ENCODE measurements around the gene PARP6.

Gene PARP6

DNA sequence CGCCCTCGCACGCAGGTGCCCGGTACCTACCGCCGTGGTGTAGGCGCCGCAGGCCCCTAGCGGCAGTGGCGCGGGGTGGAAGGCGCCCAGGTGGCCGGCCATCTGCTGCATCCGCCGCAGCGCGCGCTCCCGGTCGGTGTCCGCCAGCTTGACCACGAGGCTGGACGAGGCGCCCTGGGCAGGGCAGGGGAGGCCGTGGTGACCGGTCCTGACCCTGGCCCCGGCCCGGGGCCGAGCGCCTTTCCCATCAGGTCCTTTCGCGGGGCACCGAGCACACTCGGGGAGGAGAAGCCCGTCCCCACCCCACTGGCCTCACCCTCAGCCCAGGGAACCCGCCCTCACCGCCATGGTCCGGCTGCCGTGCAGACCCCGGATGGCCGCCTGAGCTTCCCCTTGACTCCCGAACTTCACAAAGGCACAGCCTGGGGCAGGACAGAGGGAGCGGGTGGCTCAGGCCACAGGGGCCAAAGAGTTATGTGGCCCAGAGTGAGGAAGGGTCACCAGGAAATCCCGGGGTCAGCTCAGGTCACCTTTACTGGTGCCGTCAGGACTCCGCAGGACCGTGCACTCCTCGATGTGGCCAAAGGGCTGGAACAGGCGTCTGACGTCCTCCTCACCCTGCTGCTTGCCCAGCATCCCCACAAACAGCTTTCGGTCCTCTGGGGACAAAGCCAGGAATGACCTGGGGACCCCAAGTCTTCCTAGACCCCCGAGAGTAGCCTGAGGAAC is 17.4 kb upstream of the PARP6 start:
- Histone ChIP-seq H3K27me3 (ENCODE audit: control insufficient read depth, low read length) (peaks cover 3% of the 10 kb centered on the region; the same call in 1 of the 2 replicates), H3K9me3 (ENCODE audit: control insufficient read depth, insufficient read depth, low read length) (no peaks in the 10 kb centered on the region), H3K4me2 (ENCODE audit: low read length) (no peak overlapping the region), H3K9me2 (replicated peaks; ENCODE audit: control insufficient read depth, low read length) (no peaks in the 10 kb centered on the region), H3K4me3 (ENCODE audit: low read length) (no peak overlapping the region), H3K4me1 (ENCODE audit: control insufficient read depth, low read length) (no peaks in the 10 kb centered on the region), H4K20me1 (ENCODE audit: control insufficient read depth, insufficient read depth, low read depth, low read length) (no peaks in the 10 kb centered on the region), H3K27ac (ENCODE audit: low read depth, low read length) (no peak overlapping the region), H3K79me2 (ENCODE audit: control insufficient read depth, low read length) (no peaks in the 10 kb centered on the region), H3K36me3 (ENCODE audit: control insufficient read depth, low read length) (no peaks in the 10 kb centered on the region), H3F3A (ENCODE audit: control insufficient read depth, insufficient read depth) (no peaks in the 10 kb centered on the region)
- TF ChIP-seq EZH2phosphoT487 (IDR thresholded peaks at IDR 0.05; ENCODE audit: borderline replicate concordance, low read length): no peak
- TF ChIP-seq CTCF (IDR thresholded peaks at IDR 0.05; ENCODE audit: low read depth, low read length, poor library complexity, severe bottlenecking): no peak

DNA sequence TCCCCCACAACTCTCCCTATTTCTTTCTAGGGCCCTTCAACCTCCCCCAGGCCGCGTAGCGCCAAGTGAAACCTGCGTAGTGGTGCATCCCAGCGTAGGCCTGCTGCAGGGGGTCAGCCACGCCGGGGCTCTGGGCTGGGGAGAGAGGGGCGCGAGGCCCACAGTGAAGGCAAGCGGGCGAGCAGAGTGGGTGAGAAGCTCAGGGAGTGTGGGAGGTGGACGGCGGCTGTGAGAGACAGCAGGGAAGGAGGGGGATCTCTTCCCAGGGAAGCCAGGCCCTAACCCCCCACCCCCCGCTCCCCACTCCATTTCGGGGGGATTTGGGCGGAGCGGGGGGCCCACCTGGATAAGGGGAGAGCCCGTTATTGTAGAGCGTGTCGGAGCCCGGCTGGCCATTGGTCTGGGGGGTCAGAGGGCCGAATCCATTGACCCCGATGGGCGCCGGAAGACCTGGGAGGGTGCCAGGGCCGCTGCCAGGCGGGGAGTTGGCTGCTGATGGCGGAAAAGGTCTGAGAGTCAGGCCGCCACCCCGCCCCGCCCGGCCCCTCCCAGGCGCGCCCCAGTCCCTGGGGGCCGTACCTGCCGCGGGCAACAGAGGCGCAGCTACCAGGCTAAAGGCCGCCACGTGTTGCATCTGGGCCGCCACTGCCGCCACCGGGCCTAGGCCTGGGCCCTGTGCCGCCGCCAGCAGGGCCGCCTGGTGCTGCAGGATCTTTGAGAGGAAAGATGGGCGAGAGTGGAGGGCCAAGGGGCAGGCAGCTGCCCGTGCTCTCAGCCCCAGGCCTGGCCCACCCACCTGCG is 16.6 kb upstream of the PARP6 start:
- H3K79me2 ChIP-seq (ENCODE audit: control insufficient read depth, low read length): no peaks in the 10 kb centered on the region
- no peak overlapping the region for H3K4me2 ChIP-seq (ENCODE audit: low read length)
- H3K9me3 ChIP-seq (ENCODE audit: control insufficient read depth, insufficient read depth, low read length): no peaks in the 10 kb centered on the region
- H3K27ac ChIP-seq (ENCODE audit: low read depth, low read length): no peak overlapping the region
- no peak overlapping the region for H3K4me3 ChIP-seq (ENCODE audit: low read length)
- H3F3A ChIP-seq (ENCODE audit: control insufficient read depth, insufficient read depth): no peaks in the 10 kb centered on the region
- H3K4me1 ChIP-seq (ENCODE audit: control insufficient read depth, low read length): no peaks in the 10 kb centered on the region
- no peak for TF ChIP-seq CTCF (IDR thresholded peaks at IDR 0.05; ENCODE audit: low read depth, low read length, poor library complexity, severe bottlenecking)
- no peak for TF ChIP-seq EZH2phosphoT487 (IDR thresholded peaks at IDR 0.05; ENCODE audit: borderline replicate concordance, low read length)
- H3K36me3 ChIP-seq (ENCODE audit: control insufficient read depth, low read length): no peaks in the 10 kb centered on the region
- H4K20me1 ChIP-seq (ENCODE audit: control insufficient read depth, insufficient read depth, low read depth, low read length): no peaks in the 10 kb centered on the region
- H3K27me3 ChIP-seq (ENCODE audit: control insufficient read depth, low read length): peaks cover 3% of the 10 kb centered on the region; the same call in 1 of the 2 replicates
- H3K9me2 ChIP-seq (replicated peaks; ENCODE audit: control insufficient read depth, low read length): no peaks in the 10 kb centered on the region

DNA sequence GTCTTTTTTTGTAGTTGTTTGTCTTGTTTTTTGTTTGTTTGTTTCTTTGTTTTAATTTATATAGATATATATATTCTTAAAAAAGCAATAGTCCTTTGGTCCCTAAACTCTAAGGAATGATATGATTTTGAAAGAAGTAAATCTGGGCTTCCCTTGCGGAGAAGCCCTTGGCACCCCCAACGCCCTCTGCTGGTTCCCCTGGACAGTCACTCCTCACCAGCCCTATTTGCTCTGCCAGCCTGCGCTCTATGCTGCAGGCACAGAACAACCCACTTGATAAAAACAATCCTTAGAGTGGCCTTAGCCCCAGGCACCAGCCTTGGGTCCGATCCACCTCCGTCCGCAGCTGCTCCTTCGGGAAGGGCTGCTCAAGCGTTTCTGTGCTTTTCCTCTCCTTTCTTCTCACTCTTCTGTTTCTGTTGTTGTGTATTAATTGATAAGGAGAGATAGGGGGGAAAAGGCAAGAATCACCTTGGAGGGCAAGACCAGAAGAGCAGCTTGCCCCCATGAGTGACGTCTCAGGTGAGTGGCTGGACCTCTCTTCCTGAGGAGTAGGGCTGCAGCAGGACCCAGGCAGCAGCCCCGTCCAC is 13.7 kb upstream of the PARP6 start:
- Histone ChIP-seq H3K27ac (ENCODE audit: low read depth, low read length) (no peak overlapping the region), H3K9me2 (replicated peaks; ENCODE audit: control insufficient read depth, low read length) (no peaks in the 10 kb centered on the region), H3K79me2 (ENCODE audit: control insufficient read depth, low read length) (no peaks in the 10 kb centered on the region), H3K4me2 (ENCODE audit: low read length) (no peak overlapping the region), H3K27me3 (ENCODE audit: control insufficient read depth, low read length) (peaks cover 2% of the 10 kb centered on the region), H4K20me1 (ENCODE audit: control insufficient read depth, insufficient read depth, low read depth, low read length) (no peaks in the 10 kb centered on the region), H3K4me3 (ENCODE audit: low read length) (no peak overlapping the region), H3F3A (ENCODE audit: control insufficient read depth, insufficient read depth) (no peaks in the 10 kb centered on the region), H3K36me3 (ENCODE audit: control insufficient read depth, low read length) (no peaks in the 10 kb centered on the region), H3K4me1 (ENCODE audit: control insufficient read depth, low read length) (no peaks in the 10 kb centered on the region), H3K9me3 (ENCODE audit: control insufficient read depth, insufficient read depth, low read length) (no peaks in the 10 kb centered on the region)
- TF ChIP-seq CTCF (IDR thresholded peaks at IDR 0.05; ENCODE audit: low read depth, low read length, poor library complexity, severe bottlenecking) (peak; percentile 63), EZH2phosphoT487 (IDR thresholded peaks at IDR 0.05; ENCODE audit: borderline replicate concordance, low read length) (no peak)
